WTC11 (cell line): Measurements from ENCODE around the gene MRPL20. TPM values are rescaled to one million over a fixed set of nuclear protein-coding genes. Genes with fewer than 3 reads are reported as not detected.
A peak's percentile ranks its signal among the peaks of the same experiment; 100 is the strongest.

ENCODE experiments used
- ATAC-seq: fragments of 200-7000 bp; cut with Tn5 transposase; 2 replicates; pipeline ENCODE4 v1.10.0; 2021; ENCODE audit warnings: mild to moderate bottlenecking, moderate library complexity
- CTCF ChIA-PET: fragments of 300-600 bp; sonication (Branson Sonifier 250); formaldehyde crosslinking; loops from one replicate; lab custom pipeline; 2021; ENCODE audit warnings: antibody characterized with exemption; lab: Charles Lee
- POLR2A ChIA-PET: fragments of 350-600 bp; sonication (Branson Sonifier 250); formaldehyde crosslinking; loops from one replicate; lab custom pipeline; 2021; ENCODE audit warnings: antibody characterized with exemption; lab: Charles Lee
- DNase-seq: peaks from one replicate; pipeline ENCODE4 v3.0.0; 2021; ENCODE audit warnings: low spot score
- H3K27ac Mint-ChIP-seq: 2 replicates; pipeline ENCODE4 v1.8.0; 2021; ENCODE audit warnings: mixed read lengths
- H3K27me3 Mint-ChIP-seq: 2 replicates; pipeline ENCODE4 v1.8.0; 2021; ENCODE audit warnings: low read depth, mild to moderate bottlenecking, moderate library complexity, mixed read lengths
- H3K36me3 Mint-ChIP-seq: 2 replicates; pipeline ENCODE4 v1.8.0; 2021; ENCODE audit warnings: mixed read lengths
- H3K4me1 Mint-ChIP-seq: 2 replicates; pipeline ENCODE4 v1.8.0; 2022; ENCODE audit warnings: mixed read lengths
- H3K4me3 Mint-ChIP-seq: 2 replicates; pipeline ENCODE4 v1.8.0; 2021; ENCODE audit warnings: mild to moderate bottlenecking, moderate library complexity, mixed read lengths
- H3K9me3 Mint-ChIP-seq: 2 replicates; pipeline ENCODE4 v1.8.0; 2021; ENCODE audit warnings: mixed read lengths
- ARID4B ChIP-seq: sonication (generic); formaldehyde crosslinking; IDR thresholded peaks from 2 replicates; pipeline ENCODE4 v1.8.0; 2023; ENCODE audit warnings: missing genetic modification reagents, mild to moderate bottlenecking, borderline replicate concordance
- ATF3 ChIP-seq: sonication (generic); formaldehyde crosslinking; conservative IDR thresholded peaks from 2 replicates; pipeline ENCODE4 v1.8.1; 2022; ENCODE audit warnings: mild to moderate bottlenecking, missing genetic modification reagents
- E2F1 ChIP-seq: sonication (generic); formaldehyde crosslinking; IDR thresholded peaks from 2 replicates; pipeline ENCODE4 v1.8.0; 2022; ENCODE audit warnings: mild to moderate bottlenecking, missing genetic modification reagents
- E2F5 ChIP-seq: sonication (generic); formaldehyde crosslinking; IDR thresholded peaks from 2 replicates; pipeline ENCODE4 v1.8.1; 2022; ENCODE audit warnings: mild to moderate bottlenecking, moderate library complexity, missing genetic modification reagents
- IRF2 ChIP-seq: sonication (generic); formaldehyde crosslinking; IDR thresholded peaks from 2 replicates; pipeline ENCODE4 v1.8.0; 2022; ENCODE audit warnings: low read depth, missing genetic modification reagents, borderline replicate concordance
- KAT7 ChIP-seq: sonication (generic); formaldehyde crosslinking; IDR thresholded peaks from 2 replicates; pipeline ENCODE4 v1.8.1; 2023; ENCODE audit warnings: missing genetic modification reagents, mild to moderate bottlenecking, borderline replicate concordance
- MAX ChIP-seq: sonication (generic); formaldehyde crosslinking; IDR thresholded peaks from 2 replicates; pipeline ENCODE4 v1.8.0; 2022; ENCODE audit warnings: mild to moderate bottlenecking, missing genetic modification reagents
- MXD4 ChIP-seq: fragments of 250-450 bp; sonication (Bioruptor Pico); IDR thresholded peaks from 2 replicates; pipeline ENCODE4 v1.8.0; 2021; ENCODE audit warnings: mild to moderate bottlenecking, moderate library complexity, borderline replicate concordance
- MYBL2 ChIP-seq: sonication (generic); formaldehyde crosslinking; IDR thresholded peaks from 2 replicates; pipeline ENCODE4 v1.8.1; 2023; ENCODE audit warnings: mild to moderate bottlenecking, moderate library complexity, missing genetic modification reagents
- NFATC4 ChIP-seq: fragments of 250-450 bp; sonication (Bioruptor Pico); IDR thresholded peaks from 2 replicates; pipeline ENCODE4 v1.9.0; 2021; ENCODE audit warnings: mild to moderate bottlenecking
- NFE2L1 ChIP-seq: sonication (generic); formaldehyde crosslinking; IDR thresholded peaks from 2 replicates; pipeline ENCODE4 v1.8.1; 2023; ENCODE audit warnings: missing genetic modification reagents
- NR1H2 ChIP-seq: sonication (generic); formaldehyde crosslinking; IDR thresholded peaks from 2 replicates; pipeline ENCODE4 v1.9.0; 2021; ENCODE audit warnings: mild to moderate bottlenecking, moderate library complexity, missing genetic modification reagents
- NR2C2 ChIP-seq: sonication (generic); formaldehyde crosslinking; IDR thresholded peaks from 2 replicates; pipeline ENCODE4 v1.8.0; 2022; ENCODE audit warnings: mild to moderate bottlenecking, missing genetic modification reagents
- PRRX2 ChIP-seq: fragments of 250-450 bp; sonication (Bioruptor Pico); IDR thresholded peaks from 2 replicates; pipeline ENCODE4 v1.8.0; 2021; ENCODE audit warnings: mild to moderate bottlenecking
- RELA ChIP-seq: sonication (generic); formaldehyde crosslinking; IDR thresholded peaks from 2 replicates; pipeline ENCODE4 v1.8.1; 2022; ENCODE audit warnings: missing genetic modification reagents, mild to moderate bottlenecking, borderline replicate concordance
- SMAD4 ChIP-seq: sonication (generic); formaldehyde crosslinking; IDR thresholded peaks from 2 replicates; pipeline ENCODE4 v1.8.0; 2022; ENCODE audit warnings: mild to moderate bottlenecking, missing genetic modification reagents
- TCF7 ChIP-seq: sonication (generic); formaldehyde crosslinking; IDR thresholded peaks from 2 replicates; pipeline ENCODE4 v1.8.0; 2022; ENCODE audit warnings: mild to moderate bottlenecking, low read depth, missing genetic modification reagents, moderate library complexity
- TEAD1 ChIP-seq: sonication (generic); formaldehyde crosslinking; IDR thresholded peaks from 2 replicates; pipeline ENCODE4 v1.8.0; 2022; ENCODE audit warnings: mild to moderate bottlenecking, missing genetic modification reagents
- ZNF121 ChIP-seq: sonication (generic); formaldehyde crosslinking; IDR thresholded peaks from 2 replicates; pipeline ENCODE4 v1.8.0; 2023; ENCODE audit warnings: missing genetic modification reagents
- ZNF138 ChIP-seq: sonication (generic); formaldehyde crosslinking; conservative IDR thresholded peaks from 2 replicates; pipeline ENCODE4 v1.8.1; 2022; ENCODE audit warnings: mild to moderate bottlenecking, moderate library complexity, missing genetic modification reagents
- ZNF219 ChIP-seq: sonication (generic); formaldehyde crosslinking; IDR thresholded peaks from 2 replicates; pipeline ENCODE4 v1.8.0; 2023; ENCODE audit warnings: missing genetic modification reagents, mild to moderate bottlenecking, borderline replicate concordance
- ZNF232 ChIP-seq: sonication (generic); formaldehyde crosslinking; IDR thresholded peaks from 2 replicates; pipeline ENCODE4 v1.8.0; 2022; ENCODE audit warnings: mild to moderate bottlenecking, missing genetic modification reagents
- ZNF317 ChIP-seq: sonication (generic); formaldehyde crosslinking; IDR thresholded peaks from 2 replicates; pipeline ENCODE4 v1.8.1; 2023; ENCODE audit warnings: low read depth, mild to moderate bottlenecking, moderate library complexity, missing genetic modification reagents, borderline replicate concordance
- ZNF396 ChIP-seq: fragments of 250-450 bp; sonication (Bioruptor Pico); IDR thresholded peaks from 2 replicates; pipeline ENCODE4 v1.8.0; 2021; ENCODE audit warnings: mild to moderate bottlenecking, moderate library complexity, borderline replicate concordance
- ZNF512 ChIP-seq: sonication (generic); formaldehyde crosslinking; IDR thresholded peaks from 2 replicates; pipeline ENCODE4 v1.8.1; 2022; ENCODE audit warnings: missing genetic modification reagents, borderline replicate concordance
- total RNA-seq: library from RNA; stranded (reverse); gene quantifications from 3 replicates; pipeline ENCODE4 v1.2.3, GENCODE V29; 2021
- TF ChIP-seq, protein P1 (sequence below): sonication (generic); formaldehyde crosslinking; IDR thresholded peaks from 2 replicates; pipeline ENCODE4 v1.8.1; 2023; ENCODE audit warnings: mild to moderate bottlenecking, missing genetic modification reagents, moderate library complexity

Gene MRPL20
- total RNA-seq, 1 experiment from 2014 or later = 156 TPM

- POLR2A ChIA-PET = interaction anchor here (1.2 kb wide), 1 partner anchor 13 kb away, joined by 4 read pairs; no protein-coding TSS in a partner anchor
- Mint-ChIP-seq H3K36me3 (no peaks in the 10 kb centered on the region), H3K9me3 (no peaks in the 10 kb centered on the region), H3K4me1 (peaks cover 30% of the 10 kb centered on the region), H3K4me3 (no peak overlapping the region; the same call in 1 of the 2 replicates), H3K27ac (peak overlapping the region; percentile 45; the same call in 1 of the 2 replicates)
- no peak for DNase-seq
- CTCF ChIA-PET = no interaction called here
- TF ChIP-seq NR2C2 (CRISPR knock-in tag) = no peak
- no peak for TF ChIP-seq ZNF317 (CRISPR knock-in tag)
- no peak for TF ChIP-seq ZNF121 (CRISPR knock-in tag)
- no peak for TF ChIP-seq E2F1
- TF ChIP-seq SMAD4 (CRISPR knock-in tag) = no peak
- no peak for TF ChIP-seq ATF3 (CRISPR knock-in tag)
- TF ChIP-seq MYBL2 (CRISPR knock-in tag) = no peak
- no peak for TF ChIP-seq RELA (CRISPR knock-in tag)
- TF ChIP-seq ZNF219 (CRISPR knock-in tag) = no peak
- TF ChIP-seq TEAD1 (CRISPR knock-in tag) = no peak
- no peak for TF ChIP-seq IRF2 (CRISPR knock-in tag)
- TF ChIP-seq, all 79 proteins: peak for 0
- no peak for ATAC-seq
- H3K27me3 Mint-ChIP-seq = peaks cover 20% of the 10 kb centered on the region
These were observed 49.1 kb downstream of the MRPL20 start for GRCh38 chr1:1357871-1358432.

DNA sequence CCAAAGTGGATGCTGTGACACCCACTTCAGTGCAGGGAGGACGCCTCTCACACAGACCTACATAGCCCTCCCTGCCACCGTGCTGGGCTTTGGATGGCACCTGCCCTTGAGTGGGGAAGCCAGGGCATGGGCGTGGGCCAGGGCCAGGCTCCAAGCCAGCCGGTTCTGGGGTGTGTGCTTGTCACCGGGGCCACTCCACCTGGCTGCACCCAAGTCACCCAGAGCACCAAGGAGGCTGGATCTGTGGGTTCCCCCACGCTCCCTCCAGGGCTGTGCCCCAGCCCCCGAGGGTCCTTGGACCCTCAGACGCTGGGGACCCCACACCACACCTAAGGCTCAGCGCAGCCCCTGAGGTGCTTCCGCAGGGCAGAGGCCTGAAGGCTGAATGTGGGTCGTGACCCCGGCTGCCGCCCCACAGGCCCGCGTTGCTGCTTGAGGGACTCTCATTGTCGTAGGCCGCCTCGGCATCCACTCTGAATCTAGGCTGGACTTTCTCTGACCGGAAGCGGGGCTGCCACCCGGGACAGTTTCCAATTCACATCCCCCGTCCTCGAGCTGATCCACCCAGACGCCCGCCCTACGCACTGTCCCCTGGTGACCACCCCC, 50.2 kb downstream of the MRPL20 start:
- no peak overlapping the region for H3K4me3 Mint-ChIP-seq
- no peak overlapping the region for H3K27ac Mint-ChIP-seq
- H3K27me3 Mint-ChIP-seq = peaks cover 19% of the 10 kb centered on the region
- no peaks in the 10 kb centered on the region for H3K9me3 Mint-ChIP-seq
- ChIA-PET CTCF (no interaction called here), POLR2A (interaction anchor here (1.2 kb wide), 1 partner anchor 15 kb away, joined by 4 read pairs; no protein-coding TSS in a partner anchor)
- H3K36me3 Mint-ChIP-seq = no peaks in the 10 kb centered on the region
- DNase-seq (no peak), ATAC-seq (no peak)
- peaks cover 37% of the 10 kb centered on the region for H3K4me1 Mint-ChIP-seq
- TF ChIP-seq ZNF121 (CRISPR knock-in tag) (no peak), NFE2L1 (no peak), NFATC4 (no peak), NR1H2 (CRISPR knock-in tag) (no peak), ZNF138 (CRISPR knock-in tag) (no peak), PRRX2 (CRISPR knock-in tag) (no peak), E2F5 (CRISPR knock-in tag) (no peak), MXD4 (CRISPR knock-in tag) (no peak), ZNF232 (CRISPR knock-in tag) (no peak), KAT7 (CRISPR knock-in tag) (no peak), MAX (CRISPR knock-in tag) (no peak), ZNF512 (CRISPR knock-in tag) (no peak), ARID4B (CRISPR knock-in tag) (no peak), ZNF396 (CRISPR knock-in tag) (no peak), TCF7 (CRISPR knock-in tag) (no peak), IRF2 (CRISPR knock-in tag) (no peak)
- TF ChIP-seq, protein P1, sequence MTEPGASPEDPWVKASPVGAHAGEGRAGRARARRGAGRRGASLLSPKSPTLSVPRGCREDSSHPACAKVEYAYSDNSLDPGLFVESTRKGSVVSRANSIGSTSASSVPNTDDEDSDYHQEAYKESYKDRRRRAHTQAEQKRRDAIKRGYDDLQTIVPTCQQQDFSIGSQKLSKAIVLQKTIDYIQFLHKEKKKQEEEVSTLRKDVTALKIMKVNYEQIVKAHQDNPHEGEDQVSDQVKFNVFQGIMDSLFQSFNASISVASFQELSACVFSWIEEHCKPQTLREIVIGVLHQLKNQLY (CRISPR knock-in tag) = no peak
